ENCODE measurements around the gene PADI2.

GRCh38 chr1:17136936-17137335 is 17.7 kb upstream of the PADI2 start:
- TF ChIP-seq, protein P1, sequence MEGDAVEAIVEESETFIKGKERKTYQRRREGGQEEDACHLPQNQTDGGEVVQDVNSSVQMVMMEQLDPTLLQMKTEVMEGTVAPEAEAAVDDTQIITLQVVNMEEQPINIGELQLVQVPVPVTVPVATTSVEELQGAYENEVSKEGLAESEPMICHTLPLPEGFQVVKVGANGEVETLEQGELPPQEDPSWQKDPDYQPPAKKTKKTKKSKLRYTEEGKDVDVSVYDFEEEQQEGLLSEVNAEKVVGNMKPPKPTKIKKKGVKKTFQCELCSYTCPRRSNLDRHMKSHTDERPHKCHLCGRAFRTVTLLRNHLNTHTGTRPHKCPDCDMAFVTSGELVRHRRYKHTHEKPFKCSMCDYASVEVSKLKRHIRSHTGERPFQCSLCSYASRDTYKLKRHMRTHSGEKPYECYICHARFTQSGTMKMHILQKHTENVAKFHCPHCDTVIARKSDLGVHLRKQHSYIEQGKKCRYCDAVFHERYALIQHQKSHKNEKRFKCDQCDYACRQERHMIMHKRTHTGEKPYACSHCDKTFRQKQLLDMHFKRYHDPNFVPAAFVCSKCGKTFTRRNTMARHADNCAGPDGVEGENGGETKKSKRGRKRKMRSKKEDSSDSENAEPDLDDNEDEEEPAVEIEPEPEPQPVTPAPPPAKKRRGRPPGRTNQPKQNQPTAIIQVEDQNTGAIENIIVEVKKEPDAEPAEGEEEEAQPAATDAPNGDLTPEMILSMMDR (IDR thresholded peaks at IDR 0.05): no peak
- TF ChIP-seq POLR2A (IDR thresholded peaks at IDR 0.05): no peak

All from body of pancreas (tissue), 4 donors.